ENCODE results near the gene SLC9B2.

SLC9B2 gene

DNA sequence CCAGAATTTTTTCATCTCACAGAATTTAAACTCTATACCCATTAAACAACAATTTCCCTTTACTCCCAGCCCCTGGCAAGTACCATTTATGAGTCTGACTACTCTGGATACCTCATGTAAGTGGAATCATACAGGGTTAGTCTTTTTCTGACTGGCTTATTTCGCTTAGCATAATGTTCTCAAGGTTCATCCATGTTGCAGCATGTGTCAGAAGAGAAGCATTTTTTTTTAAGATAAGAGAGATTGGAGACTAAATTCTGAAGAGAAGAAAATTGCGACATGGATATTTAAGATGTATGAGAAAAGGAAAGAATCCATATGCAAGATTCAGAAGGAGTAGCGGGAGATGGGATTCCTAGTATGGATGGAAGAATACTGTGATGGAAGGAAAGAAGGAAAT is 45.8 kb downstream of the SLC9B2 start:
- Histone ChIP-seq H3K27me3 (ENCODE audit: control insufficient read depth, insufficient read depth, low read length) (no peaks in the 10 kb centered on the region), H3K9ac (ENCODE audit: low read length) (no peak overlapping the region), H3K9me3 (ENCODE audit: control insufficient read depth, low read length) (no peaks in the 10 kb centered on the region), H3K4me3 (ENCODE audit: low read length) (no peak overlapping the region), H3K4me1 (ENCODE audit: control insufficient read depth, insufficient read depth, low read length) (no peaks in the 10 kb centered on the region), H3K36me3 (ENCODE audit: control insufficient read depth, insufficient read depth, low read length) (no peaks in the 10 kb centered on the region)

- H3K9me3 ChIP-seq (ENCODE audit: control insufficient read depth, low read length) = no peaks in the 10 kb centered on the region
- H3K4me1 ChIP-seq (ENCODE audit: control insufficient read depth, insufficient read depth, low read length) = no peaks in the 10 kb centered on the region
- no peak overlapping the region for H3K9ac ChIP-seq (ENCODE audit: low read length)
- H3K27me3 ChIP-seq (ENCODE audit: control insufficient read depth, insufficient read depth, low read length) = no peaks in the 10 kb centered on the region
- H3K4me3 ChIP-seq (ENCODE audit: low read length) = no peak overlapping the region
- H3K36me3 ChIP-seq (ENCODE audit: control insufficient read depth, insufficient read depth, low read length) = no peaks in the 10 kb centered on the region
Observed at GRCh38 chr4:103029300-103029699, 47.3 kb downstream of the SLC9B2 start.

GRCh38 chr4:103026868-103027267 is 49.7 kb downstream of the SLC9B2 start:
- no peak overlapping the region for H3K9ac ChIP-seq (ENCODE audit: low read length)
- H3K4me1 ChIP-seq (ENCODE audit: control insufficient read depth, insufficient read depth, low read length) = no peaks in the 10 kb centered on the region
- H3K9me3 ChIP-seq (ENCODE audit: control insufficient read depth, low read length) = no peaks in the 10 kb centered on the region
- H3K36me3 ChIP-seq (ENCODE audit: control insufficient read depth, insufficient read depth, low read length) = no peaks in the 10 kb centered on the region
- H3K27me3 ChIP-seq (ENCODE audit: control insufficient read depth, insufficient read depth, low read length) = no peaks in the 10 kb centered on the region
- H3K4me3 ChIP-seq (ENCODE audit: low read length) = no peak overlapping the region

- no peaks in the 10 kb centered on the region for H3K4me1 ChIP-seq (ENCODE audit: control insufficient read depth, insufficient read depth, low read length)
- H3K27me3 ChIP-seq (ENCODE audit: control insufficient read depth, insufficient read depth, low read length) = no peaks in the 10 kb centered on the region
- no peak overlapping the region for H3K4me3 ChIP-seq (ENCODE audit: low read length)
- no peaks in the 10 kb centered on the region for H3K36me3 ChIP-seq (ENCODE audit: control insufficient read depth, insufficient read depth, low read length)
- H3K9me3 ChIP-seq (ENCODE audit: control insufficient read depth, low read length) = no peaks in the 10 kb centered on the region
- no peak overlapping the region for H3K9ac ChIP-seq (ENCODE audit: low read length)
Observed at GRCh38 chr4:103024996-103025395, 51.6 kb downstream of the SLC9B2 start.

GRCh38 chr4:103021120-103021519 is 55.4 kb downstream of the SLC9B2 start:
- Histone ChIP-seq H3K4me3 (ENCODE audit: low read length) (no peak overlapping the region), H3K9ac (ENCODE audit: low read length) (no peak overlapping the region), H3K4me1 (ENCODE audit: control insufficient read depth, insufficient read depth, low read length) (peaks cover 5% of the 10 kb centered on the region), H3K9me3 (ENCODE audit: control insufficient read depth, low read length) (no peaks in the 10 kb centered on the region), H3K27me3 (ENCODE audit: control insufficient read depth, insufficient read depth, low read length) (no peaks in the 10 kb centered on the region), H3K36me3 (ENCODE audit: control insufficient read depth, insufficient read depth, low read length) (no peaks in the 10 kb centered on the region)

DNA sequence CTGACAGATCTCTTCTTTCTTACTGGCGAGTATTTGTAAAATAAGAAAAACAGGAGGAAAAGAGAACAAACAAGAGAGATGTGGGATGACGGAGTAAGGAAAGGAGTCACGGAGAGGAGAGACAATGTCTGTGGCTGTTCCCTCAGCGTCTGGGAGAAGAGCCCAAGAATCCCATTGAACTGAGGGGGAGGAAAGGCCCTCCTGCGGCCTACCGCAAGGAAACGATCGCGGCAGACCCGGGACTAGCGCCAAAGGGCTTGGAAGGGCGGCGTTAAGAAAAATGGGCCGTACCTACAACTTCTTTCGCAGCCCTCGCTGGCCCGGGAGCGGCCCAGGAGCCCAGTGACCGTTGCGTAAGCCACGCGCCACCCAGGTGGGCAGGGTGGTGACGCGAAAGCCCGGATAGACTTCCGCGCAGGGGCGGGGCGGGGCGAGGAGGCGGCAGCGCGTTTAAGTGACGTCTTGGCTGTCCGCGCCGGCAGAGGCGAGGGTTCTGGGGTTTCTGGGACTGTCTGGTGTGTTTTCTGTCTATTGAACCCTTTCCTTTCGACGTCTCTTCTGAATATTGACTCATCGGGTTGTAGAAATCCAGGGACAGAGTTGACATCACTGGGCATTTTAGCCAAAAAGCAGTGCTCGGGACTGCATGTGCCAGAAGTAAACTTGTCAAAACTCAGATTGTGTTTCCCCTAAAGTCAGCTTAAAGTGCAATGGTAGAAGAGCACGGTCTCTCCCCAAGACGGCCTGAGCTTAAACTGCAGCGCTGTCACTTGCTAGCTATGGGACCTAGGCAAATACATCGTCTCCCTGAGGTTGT is 57.0 kb downstream of the SLC9B2 start, which contains the start of gene SLC9B1:
Gene SLC9B1, minus strand, starts transcription at position 398 of the 817 bp plus-strand sequence. CDS start 27,994 bp downstream, outside the sequence.
- Histone ChIP-seq H3K27me3 (ENCODE audit: control insufficient read depth, insufficient read depth, low read length) (no peaks in the 10 kb centered on the region), H3K4me1 (ENCODE audit: control insufficient read depth, insufficient read depth, low read length) (peaks cover 5% of the 10 kb centered on the region), H3K9me3 (ENCODE audit: control insufficient read depth, low read length) (no peaks in the 10 kb centered on the region), H3K36me3 (ENCODE audit: control insufficient read depth, insufficient read depth, low read length) (no peaks in the 10 kb centered on the region), H3K9ac (ENCODE audit: low read length) (peak within 1 kb of the TSS; percentile 89), H3K4me3 (ENCODE audit: low read length) (peak within 1 kb of the TSS; percentile 64)

- Histone ChIP-seq H3K9ac (ENCODE audit: low read length) (peak overlapping the region; percentile 89), H3K4me3 (ENCODE audit: low read length) (peak overlapping the region; percentile 64), H3K4me1 (ENCODE audit: control insufficient read depth, insufficient read depth, low read length) (peaks cover 5% of the 10 kb centered on the region), H3K9me3 (ENCODE audit: control insufficient read depth, low read length) (no peaks in the 10 kb centered on the region), H3K36me3 (ENCODE audit: control insufficient read depth, insufficient read depth, low read length) (no peaks in the 10 kb centered on the region), H3K27me3 (ENCODE audit: control insufficient read depth, insufficient read depth, low read length) (no peaks in the 10 kb centered on the region)
Observed at GRCh38 chr4:103018391-103019307, 57.9 kb downstream of the SLC9B2 start.

DNA sequence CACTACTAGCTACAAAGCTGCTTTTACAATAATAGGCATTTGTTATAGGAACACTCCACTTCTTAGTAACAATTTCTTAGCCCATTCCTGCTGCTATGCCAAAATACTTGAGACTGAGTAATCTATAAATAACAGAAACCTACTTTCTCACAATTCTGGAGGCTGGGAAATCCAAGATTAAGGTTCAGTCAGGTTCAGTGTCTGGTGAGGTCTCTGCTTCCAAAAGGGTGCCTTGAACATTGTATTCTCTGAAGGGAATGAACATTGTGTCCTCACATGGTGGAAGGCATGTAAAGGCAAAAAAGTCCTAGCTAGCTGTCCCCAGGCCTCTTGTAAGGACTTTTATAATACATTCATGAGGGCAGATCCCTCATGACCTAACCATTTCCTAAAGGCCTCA is 64.0 kb downstream of the SLC9B2 start:
- Histone ChIP-seq H3K9me3 (ENCODE audit: control insufficient read depth, low read length) (no peaks in the 10 kb centered on the region), H3K27me3 (ENCODE audit: control insufficient read depth, insufficient read depth, low read length) (no peaks in the 10 kb centered on the region), H3K4me1 (ENCODE audit: control insufficient read depth, insufficient read depth, low read length) (peaks cover 22% of the 10 kb centered on the region), H3K36me3 (ENCODE audit: control insufficient read depth, insufficient read depth, low read length) (no peaks in the 10 kb centered on the region), H3K9ac (ENCODE audit: low read length) (no peak overlapping the region), H3K4me3 (ENCODE audit: low read length) (no peak overlapping the region)

DNA sequence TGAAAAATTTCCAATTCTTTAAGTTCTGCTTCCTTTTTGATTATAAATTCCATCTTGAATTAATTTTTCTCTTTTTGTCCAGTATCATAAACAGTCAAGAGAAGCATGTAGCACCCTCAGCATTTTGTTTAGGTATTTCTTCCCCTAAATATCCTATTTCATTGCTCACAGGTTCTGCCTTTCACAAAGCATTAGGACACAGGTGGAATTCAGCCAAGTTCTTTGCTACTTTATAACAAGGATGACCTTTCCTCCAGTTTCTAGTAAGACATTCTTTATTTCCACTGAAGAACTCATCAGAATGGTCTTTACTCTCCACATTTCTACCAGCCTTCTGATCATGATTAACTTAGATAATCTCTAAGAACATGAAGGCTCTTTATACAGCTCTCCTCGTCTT is 64.5 kb downstream of the SLC9B2 start:
- H3K4me1 ChIP-seq (ENCODE audit: control insufficient read depth, insufficient read depth, low read length) = peaks cover 22% of the 10 kb centered on the region
- H3K36me3 ChIP-seq (ENCODE audit: control insufficient read depth, insufficient read depth, low read length) = no peaks in the 10 kb centered on the region
- no peak overlapping the region for H3K4me3 ChIP-seq (ENCODE audit: low read length)
- H3K27me3 ChIP-seq (ENCODE audit: control insufficient read depth, insufficient read depth, low read length) = no peaks in the 10 kb centered on the region
- H3K9me3 ChIP-seq (ENCODE audit: control insufficient read depth, low read length) = no peaks in the 10 kb centered on the region
- H3K9ac ChIP-seq (ENCODE audit: low read length) = peak overlapping the region; percentile 32

DNA sequence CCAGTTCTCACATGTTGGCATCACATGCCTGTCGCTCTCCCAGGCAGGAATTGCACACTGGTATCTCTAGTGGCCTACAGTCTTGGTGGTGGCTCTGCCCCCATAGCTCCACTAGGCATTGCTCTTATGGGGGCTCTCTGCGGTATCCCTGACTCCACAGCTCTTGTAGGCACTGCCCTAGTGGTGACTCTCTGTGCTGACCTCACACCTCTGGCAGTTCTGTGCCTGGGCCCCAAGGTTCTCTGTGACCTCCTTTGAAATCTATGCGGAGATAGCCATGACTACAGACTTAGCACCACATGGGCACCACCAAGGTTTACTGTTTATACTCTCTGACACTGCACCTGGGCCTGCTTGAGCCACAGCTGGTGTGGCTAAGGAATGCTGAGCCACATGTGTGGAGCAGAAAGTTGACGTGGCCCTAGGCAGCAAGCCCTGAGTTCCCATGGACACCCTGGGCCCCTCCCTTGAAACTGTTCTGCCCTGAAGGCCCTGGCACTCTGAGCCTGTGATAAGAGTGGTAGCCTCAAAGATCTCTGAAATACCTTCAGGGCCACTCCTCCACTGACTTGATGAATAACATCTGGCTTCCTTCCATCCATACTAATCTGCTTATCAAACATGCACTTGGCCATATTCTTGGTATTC is 65.1 kb downstream of the SLC9B2 start:
- H3K4me1 ChIP-seq (ENCODE audit: control insufficient read depth, insufficient read depth, low read length) = peaks cover 22% of the 10 kb centered on the region
- H3K27me3 ChIP-seq (ENCODE audit: control insufficient read depth, insufficient read depth, low read length) = no peaks in the 10 kb centered on the region
- H3K9ac ChIP-seq (ENCODE audit: low read length) = peak overlapping the region; percentile 32
- H3K36me3 ChIP-seq (ENCODE audit: control insufficient read depth, insufficient read depth, low read length) = no peaks in the 10 kb centered on the region
- no peaks in the 10 kb centered on the region for H3K9me3 ChIP-seq (ENCODE audit: control insufficient read depth, low read length)
- no peak overlapping the region for H3K4me3 ChIP-seq (ENCODE audit: low read length)

- peaks cover 22% of the 10 kb centered on the region for H3K4me1 ChIP-seq (ENCODE audit: control insufficient read depth, insufficient read depth, low read length)
- H3K27me3 ChIP-seq (ENCODE audit: control insufficient read depth, insufficient read depth, low read length) = no peaks in the 10 kb centered on the region
- no peaks in the 10 kb centered on the region for H3K36me3 ChIP-seq (ENCODE audit: control insufficient read depth, insufficient read depth, low read length)
- H3K9ac ChIP-seq (ENCODE audit: low read length) = no peak overlapping the region
- H3K9me3 ChIP-seq (ENCODE audit: control insufficient read depth, low read length) = no peaks in the 10 kb centered on the region
- H3K4me3 ChIP-seq (ENCODE audit: low read length) = no peak overlapping the region
Observed at GRCh38 chr4:103010804-103011203, 65.8 kb downstream of the SLC9B2 start.
